GM21576 (cell line): ENCODE measurements around the gene PARM1.

Source experiments
- ATAC-seq: cut with Tn5 transposase; IDR thresholded peaks from one replicate; pipeline ENCODE4 v1.9.1; 2021; ENCODE audit warnings: mild to moderate bottlenecking, moderate library complexity; ENCODE audit not compliant: unreplicated experiment

The PARM1 gene

GRCh38 chr4:74942251-74942917 lies 9.5 kb downstream of the PARM1 start:
- no peak for ATAC-seq

GRCh38 chr4:74942918-74943253 lies 10.0 kb downstream of the PARM1 start:
- no peak for ATAC-seq

- no peak for ATAC-seq
These were observed 11.5 kb downstream of the PARM1 start for GRCh38 chr4:74944354-74944793.

- no peak for ATAC-seq
These were observed 13.3 kb downstream of the PARM1 start for GRCh38 chr4:74946196-74946595.

- ATAC-seq: no peak
These were observed 14.9 kb downstream of the PARM1 start for GRCh38 chr4:74947798-74948197.

- ATAC-seq: no peak
These were observed 15.3 kb downstream of the PARM1 start for GRCh38 chr4:74948236-74948635.

- ATAC-seq: no peak
These were observed 17.3 kb downstream of the PARM1 start for GRCh38 chr4:74950200-74950599.

- ATAC-seq: no peak
These were observed 18.0 kb downstream of the PARM1 start for GRCh38 chr4:74950882-74951281.

GRCh38 chr4:74953647-74954046 lies 20.7 kb downstream of the PARM1 start:
- no peak for ATAC-seq

- no peak for ATAC-seq
These were observed 26.0 kb downstream of the PARM1 start for GRCh38 chr4:74958881-74959280.

- ATAC-seq: no peak
These were observed 28.3 kb downstream of the PARM1 start for GRCh38 chr4:74961230-74961629.

GRCh38 chr4:74962584-74962983 lies 29.7 kb downstream of the PARM1 start:
- ATAC-seq: no peak

- no peak for ATAC-seq
These were observed 31.4 kb downstream of the PARM1 start for GRCh38 chr4:74964311-74964710.

- ATAC-seq: no peak
These were observed 34.4 kb downstream of the PARM1 start for GRCh38 chr4:74967324-74967723.

- no peak for ATAC-seq
These were observed 35.7 kb downstream of the PARM1 start for GRCh38 chr4:74968456-74969164.

GRCh38 chr4:74969507-74970474 lies 36.9 kb downstream of the PARM1 start:
- ATAC-seq: no peak

- ATAC-seq: no peak
These were observed 37.7 kb downstream of the PARM1 start for GRCh38 chr4:74970577-74970976.

- no peak for ATAC-seq
These were observed 38.9 kb downstream of the PARM1 start for GRCh38 chr4:74971862-74972261.

- ATAC-seq: no peak
These were observed 42.2 kb downstream of the PARM1 start for GRCh38 chr4:74975082-74975481.

- no peak for ATAC-seq
These were observed 43.2 kb downstream of the PARM1 start for GRCh38 chr4:74975848-74976824.
